DLD1 (cell line): Measurements from ENCODE around the gene TMPRSS3.
"Not testable (repeated sequence)": the region's sequence is repeated elsewhere in the genome, so short reads cannot be mapped to it uniquely, and the experiment has no call there.

Experiments used
- in situ Hi-C: cut with HindIII; loops from 2 replicates; pipeline ENCODE4 v1.10.0; 2017; ENCODE audit warnings: low sequenced_read_pairs

TMPRSS3 gene

GRCh38 chr21:42411197-42411869, 15.5 kb upstream of the TMPRSS3 start:
- in situ Hi-C loops = no loop called here

- in situ Hi-C loops = no loop called here
These were observed 13.5 kb upstream of the TMPRSS3 start for GRCh38 chr21:42409366-42409765.

- in situ Hi-C loops = not testable (repeated sequence)
These were observed 12.9 kb upstream of the TMPRSS3 start for GRCh38 chr21:42408718-42409117.

GRCh38 chr21:42407476-42407875, 11.6 kb upstream of the TMPRSS3 start:
- in situ Hi-C loops = no loop called here

- in situ Hi-C loops = no loop called here
These were observed 11.0 kb upstream of the TMPRSS3 start for GRCh38 chr21:42406866-42407265.

GRCh38 chr21:42406201-42406621, 10.4 kb upstream of the TMPRSS3 start:
- in situ Hi-C loops = no loop called here

GRCh38 chr21:42405064-42406013, 9.5 kb upstream of the TMPRSS3 start:
- in situ Hi-C loops = no loop called here

GRCh38 chr21:42404539-42404938, 8.7 kb upstream of the TMPRSS3 start:
- in situ Hi-C loops = no loop called here

GRCh38 chr21:42403611-42404231, 7.9 kb upstream of the TMPRSS3 start, which contains the start of gene UBASH3A:
Gene UBASH3A, plus strand, starts transcription at chr21:42403902. Its CDS starts 44 bp downstream, at chr21:42403946.
- in situ Hi-C loops = no loop called here

- in situ Hi-C loops = no loop called here
These were observed 6.0 kb upstream of the TMPRSS3 start for GRCh38 chr21:42401820-42402251.

- in situ Hi-C loops = no loop called here
These were observed 5.3 kb upstream of the TMPRSS3 start for GRCh38 chr21:42401154-42401553.

GRCh38 chr21:42400525-42400924, 4.7 kb upstream of the TMPRSS3 start:
- in situ Hi-C loops = no loop called here

GRCh38 chr21:42398436-42399028, 2.7 kb upstream of the TMPRSS3 start:
- in situ Hi-C loops = no loop called here

- in situ Hi-C loops = no loop called here
These were observed 2.0 kb upstream of the TMPRSS3 start for GRCh38 chr21:42397746-42398394.

GRCh38 chr21:42396799-42397745, 1.2 kb upstream of the TMPRSS3 start:
- in situ Hi-C loops = no loop called here

GRCh38 chr21:42395302-42395701, 550 bp downstream of the TMPRSS3 start:
- in situ Hi-C loops = no loop called here

GRCh38 chr21:42393443-42393950, 2.4 kb downstream of the TMPRSS3 start:
- in situ Hi-C loops = no loop called here

GRCh38 chr21:42392731-42393442, 3.0 kb downstream of the TMPRSS3 start:
- in situ Hi-C loops = no loop called here

GRCh38 chr21:42391297-42391696, 4.6 kb downstream of the TMPRSS3 start:
- in situ Hi-C loops = no loop called here
